PFSK-1 (cell line): Measurements from ENCODE around the gene ATP13A3.

Source experiments
- POLR2AphosphoS5 ChIP-seq: IDR thresholded peaks from 2 replicates; pipeline ENCODE4 v1.6.1; 2012; ENCODE audit warnings: low read depth, mild to moderate bottlenecking, control low read depth, low read length, moderate library complexity
- SIN3A ChIP-seq: IDR thresholded peaks from 2 replicates; pipeline ENCODE4 v1.6.1; 2012; ENCODE audit warnings: mild to moderate bottlenecking, low read length, moderate library complexity, borderline replicate concordance; ENCODE audit not compliant: insufficient read depth
- TAF1 ChIP-seq: IDR thresholded peaks from 2 replicates; pipeline ENCODE4 v1.6.1; 2012; ENCODE audit warnings: low read length, control low read depth, borderline replicate concordance; ENCODE audit not compliant: insufficient read depth
- TF ChIP-seq, protein P1 (sequence below), 2 experiments: IDR thresholded peaks; 2 replicates each; pipeline versions ENCODE4 v1.6.1 to v1.8.0; 2011 to 2012; ENCODE audit warnings: low read depth in 2 of 2, low read length in 2 of 2, control low read depth in 1 of 2, inconsistent platforms in 1 of 2, mild to moderate bottlenecking in 1 of 2, moderate library complexity in 1 of 2; ENCODE audit not compliant: insufficient read depth in 1 of 2

DNA sequence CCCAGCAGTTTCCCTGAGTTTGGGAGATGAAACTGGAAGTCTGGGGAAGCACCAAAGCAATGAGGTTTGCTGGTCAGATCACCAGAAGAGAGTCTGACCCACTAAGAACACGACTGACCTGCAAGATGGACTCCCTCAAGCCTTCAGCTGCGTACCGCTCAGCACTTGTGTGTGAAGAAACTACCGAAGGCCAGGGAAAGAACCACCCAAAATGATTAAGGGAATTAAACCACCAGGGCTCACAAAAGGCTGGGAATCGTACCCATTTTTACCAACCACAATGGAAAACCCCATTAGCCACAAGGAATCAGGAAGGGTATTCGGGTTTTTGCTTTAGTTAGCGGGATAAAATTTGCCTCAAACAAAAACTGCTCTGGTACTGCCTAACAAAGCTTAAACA lies 21.6 kb downstream of the ATP13A3 start:
- TF ChIP-seq POLR2AphosphoS5: no peak
- no peak for TF ChIP-seq TAF1
- no peak for TF ChIP-seq SIN3A
- TF ChIP-seq, protein P1, sequence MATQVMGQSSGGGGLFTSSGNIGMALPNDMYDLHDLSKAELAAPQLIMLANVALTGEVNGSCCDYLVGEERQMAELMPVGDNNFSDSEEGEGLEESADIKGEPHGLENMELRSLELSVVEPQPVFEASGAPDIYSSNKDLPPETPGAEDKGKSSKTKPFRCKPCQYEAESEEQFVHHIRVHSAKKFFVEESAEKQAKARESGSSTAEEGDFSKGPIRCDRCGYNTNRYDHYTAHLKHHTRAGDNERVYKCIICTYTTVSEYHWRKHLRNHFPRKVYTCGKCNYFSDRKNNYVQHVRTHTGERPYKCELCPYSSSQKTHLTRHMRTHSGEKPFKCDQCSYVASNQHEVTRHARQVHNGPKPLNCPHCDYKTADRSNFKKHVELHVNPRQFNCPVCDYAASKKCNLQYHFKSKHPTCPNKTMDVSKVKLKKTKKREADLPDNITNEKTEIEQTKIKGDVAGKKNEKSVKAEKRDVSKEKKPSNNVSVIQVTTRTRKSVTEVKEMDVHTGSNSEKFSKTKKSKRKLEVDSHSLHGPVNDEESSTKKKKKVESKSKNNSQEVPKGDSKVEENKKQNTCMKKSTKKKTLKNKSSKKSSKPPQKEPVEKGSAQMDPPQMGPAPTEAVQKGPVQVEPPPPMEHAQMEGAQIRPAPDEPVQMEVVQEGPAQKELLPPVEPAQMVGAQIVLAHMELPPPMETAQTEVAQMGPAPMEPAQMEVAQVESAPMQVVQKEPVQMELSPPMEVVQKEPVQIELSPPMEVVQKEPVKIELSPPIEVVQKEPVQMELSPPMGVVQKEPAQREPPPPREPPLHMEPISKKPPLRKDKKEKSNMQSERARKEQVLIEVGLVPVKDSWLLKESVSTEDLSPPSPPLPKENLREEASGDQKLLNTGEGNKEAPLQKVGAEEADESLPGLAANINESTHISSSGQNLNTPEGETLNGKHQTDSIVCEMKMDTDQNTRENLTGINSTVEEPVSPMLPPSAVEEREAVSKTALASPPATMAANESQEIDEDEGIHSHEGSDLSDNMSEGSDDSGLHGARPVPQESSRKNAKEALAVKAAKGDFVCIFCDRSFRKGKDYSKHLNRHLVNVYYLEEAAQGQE (IDR thresholded peaks at IDR 0.05; ENCODE audit: insufficient read depth in 1 of 2, low read depth in 2 of 2, low read length in 2 of 2): no peak
